HEK293 (cell line): ENCODE results near the gene IFRD2.

Experiments used
- CTCF ChIA-PET: fragments of 350-600 bp; formaldehyde crosslinking; extraction: SDS; loops from one replicate; lab custom pipeline; 2021; ENCODE audit warnings: antibody characterized with exemption; lab: Yijun Ruan, JAX
- POLR2A ChIA-PET: fragments of 300-600 bp; formaldehyde crosslinking; extraction: SDS; loops from one replicate; lab custom pipeline; 2020; ENCODE audit warnings: antibody characterized with exemption, inconsistent platforms; lab: Yijun Ruan, JAX
- H3K27ac ChIP-seq: fragments of 200-500 bp; sonication (Bioruptor generic); 2 replicates; pipeline ENCODE4 v1.5.1; 2014; ENCODE audit warnings: low read depth, low read length, control low read depth, inconsistent platforms; ENCODE audit errors: extremely low read depth
- H3K36me3 ChIP-seq, 2 experiments: fragments of 200-500 bp in 1 of 2; sonication (Bioruptor generic) in 1 of 2; 1 replicate in 1 of 2; 2 replicates in 1 of 2; pipeline ENCODE4 v1.5.1; 2014 to 2017; ENCODE audit warnings: inconsistent platforms in 2 of 2, low read length in 2 of 2; ENCODE audit not compliant: control insufficient read depth in 2 of 2, insufficient read depth in 1 of 2
- H3K4me1 ChIP-seq: fragments of 200-500 bp; sonication (Bioruptor generic); 2 replicates; pipeline ENCODE4 v1.5.1; 2014; ENCODE audit warnings: mild to moderate bottlenecking, low read length, inconsistent platforms; ENCODE audit not compliant: control insufficient read depth, insufficient read depth
- H3K4me3 ChIP-seq: 2 replicates; pipeline ENCODE4 v1.5.1; 2011; ENCODE audit warnings: low read depth, mild to moderate bottlenecking, control low read depth, low read length, moderate library complexity
- H3K9me3 ChIP-seq: fragments of 200-500 bp; sonication (Bioruptor generic); 2 replicates; pipeline ENCODE4 v1.5.1; 2014; ENCODE audit warnings: low read depth, low read length, inconsistent platforms; ENCODE audit not compliant: control insufficient read depth, insufficient read depth
- EGR2 ChIP-seq: fragments of 450-650 bp; formaldehyde crosslinking; IDR thresholded peaks from 2 replicates; pipeline ENCODE4 v1.5.1; 2016; ENCODE audit warnings: low read depth, missing biosample characterization, missing genetic modification characterization
- GLI2 ChIP-seq: fragments of 450-650 bp; formaldehyde crosslinking; IDR thresholded peaks from 2 replicates; pipeline ENCODE4; 2017; ENCODE audit warnings: missing biosample characterization, missing genetic modification characterization, low read depth, borderline replicate concordance
- SP7 ChIP-seq: fragments of 450-650 bp; formaldehyde crosslinking; IDR thresholded peaks from 2 replicates; pipeline ENCODE4 v1.5.1; 2016; ENCODE audit warnings: missing biosample characterization, missing genetic modification characterization
- TSHZ1 ChIP-seq: fragments of 450-650 bp; formaldehyde crosslinking; IDR thresholded peaks from 2 replicates; pipeline ENCODE4 v1.5.1; 2016; ENCODE audit warnings: missing biosample characterization, missing genetic modification characterization, borderline replicate concordance
- ZBTB1 ChIP-seq: fragments of 450-650 bp; formaldehyde crosslinking; IDR thresholded peaks from 2 replicates; pipeline ENCODE4 v1.5.1; 2016; ENCODE audit warnings: missing biosample characterization, missing genetic modification characterization
- ZBTB48 ChIP-seq: fragments of 450-650 bp; formaldehyde crosslinking; IDR thresholded peaks from 2 replicates; pipeline ENCODE4 v1.5.1; 2016; ENCODE audit warnings: missing biosample characterization, missing genetic modification characterization
- ZNF10 ChIP-seq: fragments of 450-650 bp; formaldehyde crosslinking; IDR thresholded peaks from 2 replicates; pipeline ENCODE4 v1.5.1; 2017; ENCODE audit warnings: missing biosample characterization, missing genetic modification characterization
- ZNF132 ChIP-seq: fragments of 450-650 bp; formaldehyde crosslinking; IDR thresholded peaks from 2 replicates; pipeline ENCODE4 v1.5.1; 2017; ENCODE audit warnings: missing biosample characterization, missing genetic modification characterization, borderline replicate concordance
- ZNF16 ChIP-seq: fragments of 450-650 bp; formaldehyde crosslinking; IDR thresholded peaks from 2 replicates; pipeline ENCODE4 v1.5.1; 2016; ENCODE audit warnings: low read depth, missing biosample characterization, missing genetic modification characterization
- ZNF426 ChIP-seq: fragments of 450-650 bp; formaldehyde crosslinking; IDR thresholded peaks from 2 replicates; pipeline ENCODE4 v1.5.1; 2017; ENCODE audit warnings: missing biosample characterization, missing genetic modification characterization, mild to moderate bottlenecking, inconsistent platforms, moderate library complexity
- ZNF433 ChIP-seq: fragments of 450-650 bp; formaldehyde crosslinking; IDR thresholded peaks from 2 replicates; pipeline ENCODE4 v1.5.1; 2016; ENCODE audit warnings: missing biosample characterization, missing genetic modification characterization, low read depth
- ZNF473 ChIP-seq: fragments of 450-650 bp; formaldehyde crosslinking; IDR thresholded peaks from 2 replicates; pipeline ENCODE4 v1.5.1; 2017; ENCODE audit warnings: missing biosample characterization, missing genetic modification characterization
- ZNF529 ChIP-seq: fragments of 450-650 bp; formaldehyde crosslinking; IDR thresholded peaks from 2 replicates; pipeline ENCODE4 v1.5.1; 2017; ENCODE audit warnings: missing genetic modification characterization, missing biosample characterization; ENCODE audit not compliant: insufficient replicate concordance
- ZNF596 ChIP-seq: fragments of 450-650 bp; IDR thresholded peaks from 2 replicates; pipeline ENCODE4 v1.5.0; 2018; ENCODE audit warnings: missing biosample characterization, mild to moderate bottlenecking, missing genetic modification characterization, moderate library complexity
- ZNF621 ChIP-seq: fragments of 450-650 bp; formaldehyde crosslinking; IDR thresholded peaks from 2 replicates; pipeline ENCODE4 v1.5.1; 2017; ENCODE audit warnings: missing biosample characterization, missing genetic modification characterization
- ZNF664 ChIP-seq: fragments of 450-650 bp; formaldehyde crosslinking; IDR thresholded peaks from 2 replicates; pipeline ENCODE4 v1.5.1; 2016; ENCODE audit warnings: missing biosample characterization, missing genetic modification characterization
- ZNF677 ChIP-seq: fragments of 450-650 bp; IDR thresholded peaks from 2 replicates; pipeline ENCODE4 v1.5.0; 2018; ENCODE audit warnings: missing biosample characterization, mild to moderate bottlenecking, missing genetic modification characterization, moderate library complexity
- ZNF707 ChIP-seq: fragments of 450-650 bp; formaldehyde crosslinking; IDR thresholded peaks from 2 replicates; pipeline ENCODE4 v1.5.1; 2016; ENCODE audit warnings: missing biosample characterization, missing genetic modification characterization
- ZSCAN16 ChIP-seq: fragments of 450-650 bp; formaldehyde crosslinking; IDR thresholded peaks from 2 replicates; pipeline ENCODE4 v1.5.1; 2016; ENCODE audit warnings: missing biosample characterization, missing genetic modification characterization
- ZSCAN5A ChIP-seq: fragments of 450-650 bp; formaldehyde crosslinking; IDR thresholded peaks from 2 replicates; pipeline ENCODE4 v1.5.1; 2016; ENCODE audit warnings: missing biosample characterization, missing genetic modification characterization
- TF ChIP-seq, protein P1 (sequence below): fragments of 450-650 bp; formaldehyde crosslinking; IDR thresholded peaks from 2 replicates; pipeline ENCODE4 v1.5.1; 2016; ENCODE audit warnings: missing biosample characterization, missing genetic modification characterization
- TF ChIP-seq, protein P2 (sequence below): IDR thresholded peaks from 2 replicates; pipeline ENCODE4 v1.6.1; 2011; ENCODE audit warnings: mild to moderate bottlenecking, low read depth, low read length, borderline replicate concordance
- TF ChIP-seq, protein P3 (sequence below): fragments of 450-650 bp; formaldehyde crosslinking; IDR thresholded peaks from 2 replicates; pipeline ENCODE4 v1.5.1; 2017; ENCODE audit warnings: missing biosample characterization, missing genetic modification characterization

The IFRD2 gene

GRCh38 chr3:50268276-50268675 lies 24.0 kb downstream of the IFRD2 start:
- H3K27ac ChIP-seq: no peak overlapping the region
- H3K4me1 ChIP-seq: peaks cover 3% of the 10 kb centered on the region; the same call in 1 of the 2 replicates
- POLR2A ChIA-PET: interaction anchor here (1.7 kb wide), 1 partner anchor 60 kb away, joined by 4 read pairs; the partner anchor contains the start of gene TUSC2

DNA sequence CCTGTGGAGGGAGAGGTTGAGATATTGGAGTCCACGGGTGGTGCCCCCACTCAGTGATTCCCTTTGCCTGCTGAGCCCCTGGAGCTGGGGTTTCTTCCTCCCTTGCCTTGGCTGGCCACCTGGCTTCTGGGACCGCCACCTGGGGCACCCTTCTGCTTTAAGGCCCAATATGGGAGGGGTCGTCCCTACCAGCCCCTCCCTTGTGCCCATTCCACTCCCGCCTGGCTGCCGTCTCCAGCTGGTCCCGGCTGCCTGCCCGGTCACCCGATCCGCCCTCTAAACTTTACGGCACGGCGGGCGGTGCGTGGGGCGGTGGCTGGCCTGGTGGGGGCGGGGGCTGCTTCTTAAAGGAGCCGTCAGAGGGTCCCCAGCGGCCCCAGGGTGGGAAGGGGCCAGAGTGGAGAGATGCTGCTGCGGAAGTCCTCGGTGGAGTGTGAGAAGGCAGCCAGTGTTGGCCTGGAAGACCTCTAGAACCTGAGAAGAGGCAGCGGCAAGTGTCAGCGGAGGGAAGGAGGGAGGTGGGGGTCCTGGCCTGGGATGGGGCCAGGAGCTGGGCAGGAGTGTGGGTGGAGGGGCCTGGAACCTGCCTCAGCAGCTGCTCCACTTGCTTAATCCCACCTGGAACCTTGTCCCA lies 24.8 kb downstream of the IFRD2 start:
- H3K4me1 ChIP-seq: peaks cover 3% of the 10 kb centered on the region; the same call in 1 of the 2 replicates
- POLR2A ChIA-PET: interaction anchor here (0.6 to 1.7 kb wide), 2 partner anchors 24 to 61 kb away, joined by 3 to 4 read pairs; partner anchors contain the start of gene TUSC2
- TF ChIP-seq ZNF707 (tag by site-specific recombination) (no peak), TSHZ1 (no peak), ZNF426 (tag by site-specific recombination) (no peak), ZBTB48 (tag by site-specific recombination) (no peak), ZBTB1 (tag by site-specific recombination) (no peak), ZNF664 (tag by site-specific recombination) (no peak), ZNF596 (tag by site-specific recombination) (no peak), ZNF10 (tag by site-specific recombination) (no peak), EGR2 (tag by site-specific recombination) (peak; percentile 80), ZNF473 (no peak), ZNF621 (tag by site-specific recombination) (no peak), ZNF132 (tag by site-specific recombination) (no peak), GLI2 (no peak), ZNF433 (tag by site-specific recombination) (no peak), ZNF16 (tag by site-specific recombination) (no peak), ZNF677 (tag by site-specific recombination) (no peak), ZNF529 (no peak), SP7 (no peak)
- TF ChIP-seq, protein P1, sequence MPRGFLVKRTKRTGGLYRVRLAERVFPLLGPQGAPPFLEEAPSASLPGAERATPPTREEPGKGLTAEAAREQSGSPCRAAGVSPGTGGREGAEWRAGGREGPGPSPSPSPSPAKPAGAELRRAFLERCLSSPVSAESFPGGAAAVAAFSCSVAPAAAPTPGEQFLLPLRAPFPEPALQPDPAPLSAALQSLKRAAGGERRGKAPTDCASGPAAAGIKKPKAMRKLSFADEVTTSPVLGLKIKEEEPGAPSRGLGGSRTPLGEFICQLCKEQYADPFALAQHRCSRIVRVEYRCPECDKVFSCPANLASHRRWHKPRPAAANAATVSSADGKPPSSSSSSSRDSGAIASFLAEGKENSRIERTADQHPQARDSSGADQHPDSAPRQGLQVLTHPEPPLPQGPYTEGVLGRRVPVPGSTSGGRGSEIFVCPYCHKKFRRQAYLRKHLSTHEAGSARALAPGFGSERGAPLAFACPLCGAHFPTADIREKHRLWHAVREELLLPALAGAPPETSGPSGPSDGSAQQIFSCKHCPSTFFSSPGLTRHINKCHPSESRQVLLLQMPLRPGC (tag by site-specific recombination): no peak
- TF ChIP-seq, protein P2, sequence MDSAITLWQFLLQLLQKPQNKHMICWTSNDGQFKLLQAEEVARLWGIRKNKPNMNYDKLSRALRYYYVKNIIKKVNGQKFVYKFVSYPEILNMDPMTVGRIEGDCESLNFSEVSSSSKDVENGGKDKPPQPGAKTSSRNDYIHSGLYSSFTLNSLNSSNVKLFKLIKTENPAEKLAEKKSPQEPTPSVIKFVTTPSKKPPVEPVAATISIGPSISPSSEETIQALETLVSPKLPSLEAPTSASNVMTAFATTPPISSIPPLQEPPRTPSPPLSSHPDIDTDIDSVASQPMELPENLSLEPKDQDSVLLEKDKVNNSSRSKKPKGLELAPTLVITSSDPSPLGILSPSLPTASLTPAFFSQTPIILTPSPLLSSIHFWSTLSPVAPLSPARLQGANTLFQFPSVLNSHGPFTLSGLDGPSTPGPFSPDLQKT: no peak

More at GRCh38 chr3:50268276-50268675, 24.0 kb downstream of the IFRD2 start:
- no peaks in the 10 kb centered on the region for H3K36me3 ChIP-seq
- H3K9me3 ChIP-seq: no peaks in the 10 kb centered on the region
- CTCF ChIA-PET: no interaction called here
- H3K4me3 ChIP-seq: no peak overlapping the region
- TF ChIP-seq ZSCAN5A (no peak), ZSCAN16 (tag by site-specific recombination) (no peak)
- TF ChIP-seq, protein P3, sequence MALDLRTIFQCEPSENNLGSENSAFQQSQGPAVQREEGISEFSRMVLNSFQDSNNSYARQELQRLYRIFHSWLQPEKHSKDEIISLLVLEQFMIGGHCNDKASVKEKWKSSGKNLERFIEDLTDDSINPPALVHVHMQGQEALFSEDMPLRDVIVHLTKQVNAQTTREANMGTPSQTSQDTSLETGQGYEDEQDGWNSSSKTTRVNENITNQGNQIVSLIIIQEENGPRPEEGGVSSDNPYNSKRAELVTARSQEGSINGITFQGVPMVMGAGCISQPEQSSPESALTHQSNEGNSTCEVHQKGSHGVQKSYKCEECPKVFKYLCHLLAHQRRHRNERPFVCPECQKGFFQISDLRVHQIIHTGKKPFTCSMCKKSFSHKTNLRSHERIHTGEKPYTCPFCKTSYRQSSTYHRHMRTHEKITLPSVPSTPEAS (tag by site-specific recombination): peak; percentile 21; the same call in 1 of the 2 replicates

More for the DNA sequence above, 24.8 kb downstream of the IFRD2 start:
- Histone ChIP-seq H3K27ac (no peak overlapping the region), H3K4me3 (no peak overlapping the region), H3K36me3 (no peaks in the 10 kb centered on the region), H3K9me3 (no peaks in the 10 kb centered on the region)
- CTCF ChIA-PET: interaction anchor here (0.7 to 1.8 kb wide), 3 partner anchors 21 to 1677 kb away, joined by 3 to 8 read pairs (median 6); no protein-coding TSS in a partner anchor
